HepG2 (cell line): ENCODE data around the gene ZNF764. TPM values are rescaled to one million over a fixed set of nuclear protein-coding genes. Genes with fewer than 3 reads are reported as not detected.

Experiments used
- ATAC-seq: fragments of 200-7000 bp; cut with Tn5 transposase; 3 replicates; pipeline ENCODE4 v1.9.1; 2020; ENCODE audit warnings: mild to moderate bottlenecking, moderate library complexity
- BruUV-seq: library from RNA; stranded (reverse); fragments of 400-500 nt; replicated peaks from 2 replicates; lab custom pipeline; 2021; lab: Mats Ljungman, UMichigan
- CTCF ChIA-PET: fragments of 300-600 bp; formaldehyde crosslinking; extraction: SDS; loops from one replicate; lab custom pipeline; 2021; ENCODE audit warnings: low total read pairs, inconsistent platforms, low intra/inter-chr PET ratio; lab: Yijun Ruan, JAX
- POLR2A ChIA-PET: fragments of 350-600 bp; sonication (Branson Sonifier 250); formaldehyde crosslinking; loops from one replicate; lab custom pipeline; 2020; ENCODE audit warnings: antibody characterized with exemption, inconsistent platforms; lab: Yijun Ruan, JAX
- DNase-seq: peaks from one replicate; pipeline ENCODE4 v3.0.0-alpha.2; 2015; ENCODE audit warnings: low spot score
- FAIRE-seq: peaks from 3 replicates; lab custom pipeline; 2011; peaks lifted over from hg19 to GRCh38; lab: Jason Lieb, UNC
- H2AFZ ChIP-seq: one replicate; pipeline ENCODE4 v1.6.1; 2011; ENCODE audit warnings: low read length, inconsistent platforms
- H3K27ac ChIP-seq: fragments of 300-600 bp; 3 replicates; pipeline ENCODE4 v1.8.0; 2011; ENCODE audit warnings: mixed run types, mild to moderate bottlenecking, mixed read lengths, low read length, inconsistent platforms; ENCODE audit not compliant: insufficient read depth; ENCODE audit errors: extremely low read length
- H3K27me3 ChIP-seq, 2 experiments: fragments of 200-600 bp in 1 of 2; 2 replicates in 1 of 2; 3 replicates in 1 of 2; pipeline versions ENCODE4 v1.6.0 to v1.8.0; 2011; ENCODE audit warnings: low read length in 2 of 2, mild to moderate bottlenecking in 2 of 2, moderate library complexity in 2 of 2, inconsistent platforms in 1 of 2; ENCODE audit not compliant: insufficient read depth in 2 of 2, control insufficient read depth in 1 of 2
- H3K36me3 ChIP-seq, 2 experiments: fragments of 200-600 bp in 1 of 2; replicated peaks in 1 of 2; 2 replicates in 1 of 2; 3 replicates in 1 of 2; pipeline versions ENCODE4 v1.5.1 to v1.8.0; 2011; ENCODE audit warnings: low read length in 2 of 2, inconsistent platforms in 1 of 2; ENCODE audit not compliant: insufficient read depth in 2 of 2, control insufficient read depth in 1 of 2
- H3K4me1 ChIP-seq: 2 replicates; pipeline ENCODE4 v1.5.1; 2012; ENCODE audit warnings: low read length, inconsistent platforms; ENCODE audit not compliant: insufficient read depth
- H3K4me2 ChIP-seq: 2 replicates; pipeline ENCODE4 v1.6.0; 2011; ENCODE audit warnings: low read depth, low read length, inconsistent platforms
- H3K4me3 ChIP-seq, 3 experiments: fragments of 200-600 bp in 1 of 3; sonication (generic), shearing (Covaris generic) in 1 of 3; replicated peaks in 1 of 3; 2 replicates each; pipeline ENCODE4 v1.5.1; 2011 to 2016; ENCODE audit warnings: low read length in 3 of 3, inconsistent platforms in 2 of 3, low read depth in 2 of 3, mild to moderate bottlenecking in 2 of 3, control low read depth in 1 of 3, mixed read lengths in 1 of 3; ENCODE audit not compliant: insufficient read depth in 1 of 3
- H3K79me2 ChIP-seq: one replicate; pipeline ENCODE4 v1.6.1; 2011; ENCODE audit warnings: low read length, inconsistent platforms; ENCODE audit not compliant: insufficient read depth
- H3K9ac ChIP-seq: 2 replicates; pipeline ENCODE4 v1.6.0; 2011; ENCODE audit warnings: mild to moderate bottlenecking, low read depth, low read length, inconsistent platforms; ENCODE audit not compliant: insufficient read depth
- H3K9me3 ChIP-seq: 2 replicates; pipeline ENCODE4 v1.5.1; 2012; ENCODE audit warnings: mild to moderate bottlenecking, low read length
- H4K20me1 ChIP-seq: 2 replicates; pipeline ENCODE4 v1.6.0; 2011; ENCODE audit warnings: inconsistent platforms, mild to moderate bottlenecking, low read length, moderate library complexity; ENCODE audit not compliant: insufficient read depth
- TEF ChIP-seq: sonication (generic); formaldehyde crosslinking; IDR thresholded peaks from 2 replicates; pipeline ENCODE4 v1.5.0; 2020; ENCODE audit warnings: missing genetic modification reagents
- ZBTB8A ChIP-seq: sonication (generic); formaldehyde crosslinking; IDR thresholded peaks from 2 replicates; pipeline ENCODE4 v1.4.0; 2020; ENCODE audit warnings: mild to moderate bottlenecking, low read depth, missing genetic modification reagents, borderline replicate concordance
- ZNF207 ChIP-seq: fragments of 450-650 bp; IDR thresholded peaks from 2 replicates; pipeline ENCODE4 v1.6.1; 2016; ENCODE audit warnings: antibody characterized with exemption, borderline replicate concordance
- ZNF432 ChIP-seq: sonication (generic); formaldehyde crosslinking; IDR thresholded peaks from 2 replicates; pipeline ENCODE4 v1.5.0; 2020; ENCODE audit warnings: missing genetic modification reagents, mild to moderate bottlenecking, borderline replicate concordance
- ZNF564 ChIP-seq: sonication (generic); formaldehyde crosslinking; IDR thresholded peaks from 2 replicates; pipeline ENCODE4 v1.8.1; 2023; ENCODE audit warnings: mild to moderate bottlenecking, missing genetic modification reagents
- ZNF747 ChIP-seq: sonication (generic); formaldehyde crosslinking; IDR thresholded peaks from 2 replicates; pipeline ENCODE4 v1.8.1; 2023; ENCODE audit warnings: missing genetic modification reagents, mild to moderate bottlenecking, borderline replicate concordance
- ZNF772 ChIP-seq: sonication (generic); formaldehyde crosslinking; IDR thresholded peaks from 2 replicates; pipeline ENCODE4 v1.5.0; 2020; ENCODE audit warnings: mild to moderate bottlenecking, missing genetic modification reagents
- WGBS: methylation state at CpG from one replicate; pipeline ENCODE4 v1.1.6; 2017; ENCODE audit warnings: low lambda C conversion rate; 5-methylcytosine and 5-hydroxymethylcytosine counted together
- in situ Hi-C: cut with HindIII; loops from 2 replicates; pipeline ENCODE4 v1.10.0; 2017; ENCODE audit warnings: low pct_unique_long_range_greater_than_20kb; ENCODE audit not compliant: extremely low pct_ligation_motif_present
- intact Hi-C: fragments of 100-400 bp; cut with micrococcal nuclease; formaldehyde crosslinking; loops from one replicate; pipeline ENCODE4 v1.10.0; 2022; ENCODE audit not compliant: unreplicated experiment
- polyA plus RNA-seq, 8 experiments: library from polyadenylated mRNA; depleted of rRNA in 3 of 8; stranded (reverse) in 7 of 8; unstranded in 1 of 8; fragments of >200 nt; fragmentation: Illumina TruSeq in 4 of 8; extraction: Trizol in 4 of 8; gene quantifications; 2 replicates each; pipeline versions ENCODE4 v1.2.1 to v1.2.3, GENCODE V29; 2011 to 2016; ENCODE audit warnings: low read depth in 4 of 8, missing spikeins in 1 of 8, mixed read lengths in 1 of 8; ENCODE audit not compliant: insufficient read depth in 1 of 8
- total RNA-seq, 5 experiments: library from RNA; depleted of rRNA; stranded (reverse); fragments of >200 nt; fragmentation: Illumina TruSeq; extraction: Trizol; gene quantifications; 2 replicates each; pipeline ENCODE4 v1.2.3, GENCODE V29; 2016; ENCODE audit warnings: low read depth in 1 of 5

ZNF764 gene
- total and polyA plus RNA-seq, 2 of the 13 experiments (the other 11 are each of a cell fraction or from before 2014, with no cell fraction given) = 4.1 to 9.1 TPM

- H3K4me3 ChIP-seq = peak overlapping the region; percentile 78 to 97 (median 87)
- H3K9ac ChIP-seq = peak overlapping the region; percentile 97
- no peaks in the 10 kb centered on the region for H4K20me1 ChIP-seq
- ATAC-seq = no peak
- no peak for DNase-seq
- H3K27me3 ChIP-seq = no peaks in the 10 kb centered on the region; a peak in 1 of 5 replicates
- no peak overlapping the region for H2AFZ ChIP-seq
- 0 out of 2 replicates have a peak, but pooled peaks have one; percentile 19 for TF ChIP-seq ZNF747 (CRISPR knock-in tag)
- TF ChIP-seq ZNF432 = no peak
- 0 out of 2 replicates have a peak, but pooled peaks have one; percentile 20 for TF ChIP-seq TEF
- TF ChIP-seq ZNF207 = no peak
- TF ChIP-seq ZBTB8A (CRISPR knock-in tag) = 0 out of 2 replicates have a peak, but pooled peaks have one; percentile 0
- 0 out of 2 replicates have a peak, but pooled peaks have one; percentile 13 for TF ChIP-seq ZNF772
- TF ChIP-seq ZNF564 (CRISPR knock-in tag) = no peak
- intact Hi-C loops (loop anchor here (2.0 to 10.0 kb wide), 6 partner anchors 33 to 172 kb away; partner anchors contain the start of genes DCTPP1, FBRS, PRR14 and SRCAP), in situ Hi-C loops (no loop called here)
- peak overlapping the region; percentile 81 for H3K4me2 ChIP-seq
- peak; percentile 36 for FAIRE-seq
- peaks cover 59% of the 10 kb centered on the region for H3K4me1 ChIP-seq
- BruUV-seq = TSS peak; percentile 44
- no peaks in the 10 kb centered on the region for H3K9me3 ChIP-seq
- H3K27ac ChIP-seq = peak overlapping the region; percentile 59
- ChIA-PET POLR2A (interaction anchor here (1.3 to 2.3 kb wide), 5 partner anchors 8 to 96 kb away, joined by 5 to 9 read pairs (median 6); partner anchors contain the start of genes DCTPP1 and ZNF764), CTCF (no interaction called here)
- H3K36me3 ChIP-seq = peaks cover 1 to 8% of the 10 kb centered on the region in 2 experiments; a peak in 1 of 5 replicates
- H3K79me2 ChIP-seq = no peaks in the 10 kb centered on the region
- 59% methylated on average over 4 of the region's 4 CpGs for whole genome bisulfite sequencing
Observed at GRCh38 chr16:30525844-30526136, 32.4 kb downstream of the ZNF764 start.
